K562 (cell line): ENCODE data around the gene ACP5. TPM values are rescaled to one million over a fixed set of nuclear protein-coding genes. Genes with fewer than 3 reads are reported as not detected.
"Not testable (repeated sequence)": the region's sequence is repeated elsewhere in the genome, so short reads cannot be mapped to it uniquely, and the experiment has no call there.

Source experiments
- ATAC-seq: fragments of 200-7000 bp; cut with Tn5 transposase; 3 replicates; pipeline ENCODE4 v1.9.1; 2020; ENCODE audit warnings: moderate library complexity
- BruUV-seq: library from RNA; stranded (reverse); fragments of 400-500 nt; replicated peaks from 2 replicates; lab custom pipeline; 2021; lab: Mats Ljungman, UMichigan
- CTCF ChIA-PET: fragments of 300-600 bp; formaldehyde crosslinking; extraction: SDS; loops from one replicate; lab custom pipeline; 2021; ENCODE audit warnings: low intra/inter-chr PET ratio; lab: Yijun Ruan, JAX
- POLR2A ChIA-PET: fragments of 300-600, 350-650 bp; sonication (Branson Sonifier 250); formaldehyde crosslinking; extraction: SDS; loops from one replicate; lab custom pipeline; 2021; ENCODE audit warnings: antibody characterized with exemption, inconsistent platforms; lab: Yijun Ruan, JAX
- DNase-seq, 4 experiments: peaks; one replicate each; pipeline versions ENCODE4 v3.0.0 to v3.0.0-alpha.2; 2011 to 2018; ENCODE audit warnings: low spot score in 3 of 4, mixed read lengths in 3 of 4; ENCODE audit errors: extremely low read depth in 1 of 4
- FAIRE-seq: peaks from 2 replicates; lab custom pipeline; 2011; peaks lifted over from hg19 to GRCh38; lab: Jason Lieb, UNC
- H2AFZ ChIP-seq: 2 replicates; pipeline ENCODE4 v1.6.0; 2011; ENCODE audit warnings: low read depth, low read length, control low read depth, inconsistent platforms
- H3K27ac ChIP-seq: fragments of 200-600 bp; 3 replicates; pipeline ENCODE4 v1.8.0; 2011; ENCODE audit warnings: low read depth, mild to moderate bottlenecking, control low read depth, inconsistent platforms, low read length, moderate library complexity, mixed read lengths; ENCODE audit errors: extremely low read depth
- H3K27me3 ChIP-seq, 2 experiments: fragments of 300-600 bp in 1 of 2; 2 replicates in 1 of 2; 3 replicates in 1 of 2; pipeline versions ENCODE4 v1.6.0 to v1.8.0; 2011; ENCODE audit warnings: inconsistent platforms in 2 of 2, low read length in 2 of 2, mild to moderate bottlenecking in 1 of 2, mixed read lengths in 1 of 2, moderate library complexity in 1 of 2; ENCODE audit not compliant: control insufficient read depth in 2 of 2, insufficient read depth in 2 of 2
- H3K36me3 ChIP-seq: fragments of 300-600 bp; 3 replicates; pipeline ENCODE4 v1.8.0; 2011; ENCODE audit warnings: mild to moderate bottlenecking, low read length, inconsistent platforms; ENCODE audit not compliant: control insufficient read depth, insufficient read depth
- H3K4me1 ChIP-seq, 2 experiments: fragments of 200-600 bp in 1 of 2; replicated peaks in 1 of 2; 2 replicates in 1 of 2; 3 replicates in 1 of 2; pipeline versions ENCODE4 v1.5.1 to v1.8.0; 2011; ENCODE audit warnings: inconsistent platforms in 2 of 2, low read length in 2 of 2, mild to moderate bottlenecking in 1 of 2, mixed read lengths in 1 of 2, moderate library complexity in 1 of 2; ENCODE audit not compliant: control insufficient read depth in 2 of 2, insufficient read depth in 2 of 2
- H3K4me2 ChIP-seq: 2 replicates; pipeline ENCODE4 v1.6.1; 2011; ENCODE audit warnings: low read length, control low read depth, inconsistent platforms, mixed read lengths; ENCODE audit not compliant: insufficient read depth
- H3K4me3 ChIP-seq: fragments of 200-600 bp; sonication (generic), shearing (Covaris generic); 2 replicates; pipeline ENCODE4 v1.5.1; 2016; ENCODE audit warnings: control low read depth, inconsistent platforms
- H3K79me2 ChIP-seq: fragments of 200-600 bp; 3 replicates; pipeline ENCODE4 v1.8.0; 2011; ENCODE audit warnings: low read length, inconsistent platforms; ENCODE audit not compliant: control insufficient read depth, insufficient read depth
- H3K9ac ChIP-seq, 2 experiments: 2 replicates each; pipeline versions ENCODE4 v1.6.0 to v1.6.1; 2011; ENCODE audit warnings: low read depth in 2 of 2, low read length in 2 of 2, control low read depth in 1 of 2, inconsistent platforms in 1 of 2, mild to moderate bottlenecking in 1 of 2, mixed read lengths in 1 of 2; ENCODE audit not compliant: insufficient read depth in 1 of 2
- H3K9me1 ChIP-seq: one replicate; pipeline ENCODE4 v1.6.0; 2011; ENCODE audit warnings: inconsistent platforms, mild to moderate bottlenecking, low read length, moderate library complexity; ENCODE audit not compliant: control insufficient read depth, insufficient read depth
- H3K9me3 ChIP-seq: replicated peaks from 2 replicates; pipeline ENCODE4 v1.5.1; 2011; ENCODE audit warnings: low read depth, low read length, inconsistent platforms; ENCODE audit not compliant: control insufficient read depth, insufficient read depth
- H4K20me1 ChIP-seq: replicated peaks from 2 replicates; pipeline ENCODE4 v1.6.1; 2011; ENCODE audit warnings: low read length, inconsistent platforms, mixed read lengths; ENCODE audit not compliant: control insufficient read depth, insufficient read depth
- CEBPB ChIP-seq: fragments of 450-650 bp; IDR thresholded peaks from 2 replicates; pipeline ENCODE4 v1.6.1; 2016; ENCODE audit warnings: missing genetic modification characterization, missing compliant biosample characterization
- EGR1 ChIP-seq: fragments of 450-650 bp; conservative IDR thresholded peaks from 2 replicates; pipeline ENCODE4 v1.6.1; 2017; ENCODE audit warnings: mild to moderate bottlenecking
- HDAC1 ChIP-seq, 2 experiments: fragments of 450-650 bp; IDR thresholded peaks; 2 replicates each; pipeline ENCODE4 v1.6.1; 2016 to 2017; ENCODE audit warnings: inconsistent platforms in 1 of 2, mild to moderate bottlenecking in 1 of 2, moderate library complexity in 1 of 2
- KDM1A ChIP-seq, 2 experiments: fragments of 450-650 bp; IDR thresholded peaks; 2 replicates each; pipeline ENCODE4 v1.6.1; 2016; ENCODE audit warnings: mild to moderate bottlenecking in 2 of 2
- RCOR1 ChIP-seq, 2 experiments: IDR thresholded peaks; 2 replicates each; pipeline ENCODE4 v1.6.1; 2012; ENCODE audit warnings: low read depth in 2 of 2, low read length in 2 of 2, borderline replicate concordance in 1 of 2, improper control_type of control experiment in 1 of 2
- ZBTB33 ChIP-seq: sonication (generic); formaldehyde crosslinking; IDR thresholded peaks from 2 replicates; pipeline ENCODE4 v1.8.1; 2023; ENCODE audit warnings: mild to moderate bottlenecking, missing genetic modification reagents
- WGBS: fragments of 100-300 bp; shearing (Covaris generic); methylation state at CpG from one replicate; pipeline ENCODE4 v1.1.6; 2016; ENCODE audit warnings: low coverage, mixed read lengths; ENCODE audit not compliant: insufficient coverage; ENCODE audit errors: missing lambda C conversion rate; 5-methylcytosine and 5-hydroxymethylcytosine counted together
- in situ Hi-C: fragments of 300-500 bp; cut with MboI; formaldehyde crosslinking; loops from 4 replicates; pipeline ENCODE4 v1.15.0; 2018; ENCODE audit warnings: inconsistent platforms, mixed read lengths
- intact Hi-C: fragments of 100-400 bp; cut with micrococcal nuclease; formaldehyde crosslinking; loops from 2 replicates; pipeline ENCODE4 v1.14.2; 2022
- polyA plus RNA-seq, 8 experiments: library from polyadenylated mRNA; depleted of rRNA in 4 of 8; stranded (reverse) in 5 of 8; unstranded in 3 of 8; fragments of >200 nt; fragmentation: Nextera tagmentation in 2 of 8; fragmentation: Illumina TruSeq in 1 of 8; extraction: Ambion mirVana in 2 of 8; extraction: Trizol in 1 of 8; gene quantifications; 2 replicates each; pipeline versions ENCODE4 v1.2.1 to v1.2.3, GENCODE V29; 2011 to 2014; ENCODE audit warnings: inconsistent platforms in 1 of 8, missing spikeins in 1 of 8
- total RNA-seq, 7 experiments: library from RNA; depleted of rRNA in 6 of 7; stranded (reverse); fragments of >200 nt in 6 of 7; fragmentation: Illumina TruSeq in 2 of 7; extraction: Trizol in 2 of 7; gene quantifications; 2 replicates each; pipeline versions ENCODE4 v1.2.1 to v1.2.3, GENCODE V29; 2011 to 2021; ENCODE audit warnings: low replicate concordance in 1 of 7

Gene ACP5
- total and polyA plus RNA-seq, 9 of the 15 experiments (the other 6 are each of a cell fraction or from before 2014, with no cell fraction given) = 0.06 to 1.1 (median 0.31) TPM; not detected in 1

DNA sequence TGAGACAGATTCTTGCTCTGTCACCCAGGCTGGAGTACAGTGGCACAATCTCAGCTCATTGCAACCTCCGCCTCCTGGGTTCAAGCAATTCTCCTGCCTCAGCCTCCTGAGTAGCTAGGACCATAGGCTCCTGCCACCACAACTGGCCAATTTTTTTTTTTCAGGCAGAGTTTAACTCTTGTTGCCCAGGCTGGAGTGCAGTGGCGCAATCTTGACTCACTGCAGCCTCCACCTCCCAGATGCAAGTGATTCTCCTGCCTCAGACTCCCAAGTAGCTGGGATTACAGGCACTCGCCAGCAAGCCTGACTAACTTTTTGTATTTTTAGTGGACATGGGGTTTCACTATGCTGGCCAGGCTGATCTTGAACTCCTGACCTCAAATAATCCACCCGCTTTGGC, 3.7 kb downstream of the ACP5 start:
- H3K79me2 ChIP-seq, DNase-seq, in situ Hi-C loops, H3K27ac ChIP-seq, intact Hi-C loops, BruUV-seq, H3K4me3 ChIP-seq, H3K36me3 ChIP-seq, H2AFZ ChIP-seq, H3K9ac ChIP-seq, H3K27me3 ChIP-seq, ATAC-seq, H4K20me1 ChIP-seq, H3K9me3 ChIP-seq, H3K4me2 ChIP-seq, CTCF ChIA-PET, H3K9me1 ChIP-seq: not testable (repeated sequence)
- peak; percentile 66 for TF ChIP-seq CEBPB
- 0 out of 2 replicates have a peak, but pooled peaks have one; percentile 19 for TF ChIP-seq ZBTB33 (CRISPR knock-in tag)
- peaks cover 32 to 42% of the 10 kb centered on the region in 2 experiments for H3K4me1 ChIP-seq
- FAIRE-seq = peak; percentile 62
- POLR2A ChIA-PET = interaction anchor here (1.2 to 1.4 kb wide), 2 partner anchors 10 to 24 kb away, joined by 3 to 5 read pairs; no protein-coding TSS in a partner anchor
- 82% methylated on average over 3 of the region's 4 CpGs for WGBS

DNA sequence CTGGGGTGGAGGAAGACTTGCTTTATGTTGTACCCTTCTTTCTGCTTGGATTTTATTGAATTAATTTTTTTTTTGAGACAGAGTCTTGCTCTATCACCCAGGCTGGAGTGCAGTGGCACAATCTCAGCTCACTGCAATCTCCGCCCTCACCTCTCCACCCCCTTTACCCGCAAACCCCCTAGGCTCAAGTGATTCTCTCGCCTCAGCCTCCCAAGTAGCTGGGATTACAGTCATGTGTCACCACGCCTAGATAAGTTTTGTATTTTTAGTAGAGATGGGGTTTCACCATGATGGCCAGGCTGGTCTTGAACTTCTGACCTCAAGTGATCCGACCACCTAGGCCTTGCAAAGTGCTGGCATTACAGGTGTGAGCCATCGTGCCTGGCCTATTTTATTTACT, 4.1 kb downstream of the ACP5 start:
- H2AFZ ChIP-seq, H3K9me1 ChIP-seq, H3K4me3 ChIP-seq, DNase-seq, CTCF ChIA-PET, intact Hi-C loops, H4K20me1 ChIP-seq, H3K4me2 ChIP-seq, H3K27me3 ChIP-seq, H3K9me3 ChIP-seq, in situ Hi-C loops, H3K36me3 ChIP-seq, ATAC-seq, H3K9ac ChIP-seq, BruUV-seq, FAIRE-seq, H3K27ac ChIP-seq, H3K79me2 ChIP-seq: not testable (repeated sequence)
- TF ChIP-seq HDAC1 (IDR thresholded peaks at IDR 0.05) (peak in 1 of 2 experiments; percentile 51; a peak in 1 of 4 replicates), KDM1A (IDR thresholded peaks at IDR 0.05) (peak; percentile 93 to 94), EGR1 (peak; percentile 18; the same call in 1 of the 2 replicates), RCOR1 (IDR thresholded peaks at IDR 0.05; ENCODE audit: borderline replicate concordance in 1 of 2, low read depth in 2 of 2, low read length in 2 of 2) (peak in 1 of 2 experiments; percentile 41; a peak in 1 of 4 replicates)
- H3K4me1 ChIP-seq = peaks cover 32 to 41% of the 10 kb centered on the region in 2 experiments
- POLR2A ChIA-PET = interaction anchor here (0.6 to 1.2 kb wide), 2 partner anchors 10 to 82 kb away, joined by 3 to 5 read pairs; no protein-coding TSS in a partner anchor
- 46% methylated on average over 6 of the region's 6 CpGs for WGBS
